C4-2B (cell line): ENCODE measurements around the gene USP32.

Source experiments
- H3K27ac ChIP-seq: fragments of 450-650 bp; 2 replicates; pipeline ENCODE4 v1.5.1; 2017
- ZFX ChIP-seq: fragments of 450-650 bp; IDR thresholded peaks from 2 replicates; pipeline ENCODE4 v1.6.1; 2017
- TF ChIP-seq, protein P1 (sequence below): fragments of 450-650 bp; conservative IDR thresholded peaks from 2 replicates; pipeline ENCODE4 v1.5.1; 2017; ENCODE audit warnings: mild to moderate bottlenecking

USP32 gene

GRCh38 chr17:60415146-60415545 lies 23.2 kb upstream of the USP32 start:
- no peak for TF ChIP-seq ZFX
- TF ChIP-seq, protein P1, sequence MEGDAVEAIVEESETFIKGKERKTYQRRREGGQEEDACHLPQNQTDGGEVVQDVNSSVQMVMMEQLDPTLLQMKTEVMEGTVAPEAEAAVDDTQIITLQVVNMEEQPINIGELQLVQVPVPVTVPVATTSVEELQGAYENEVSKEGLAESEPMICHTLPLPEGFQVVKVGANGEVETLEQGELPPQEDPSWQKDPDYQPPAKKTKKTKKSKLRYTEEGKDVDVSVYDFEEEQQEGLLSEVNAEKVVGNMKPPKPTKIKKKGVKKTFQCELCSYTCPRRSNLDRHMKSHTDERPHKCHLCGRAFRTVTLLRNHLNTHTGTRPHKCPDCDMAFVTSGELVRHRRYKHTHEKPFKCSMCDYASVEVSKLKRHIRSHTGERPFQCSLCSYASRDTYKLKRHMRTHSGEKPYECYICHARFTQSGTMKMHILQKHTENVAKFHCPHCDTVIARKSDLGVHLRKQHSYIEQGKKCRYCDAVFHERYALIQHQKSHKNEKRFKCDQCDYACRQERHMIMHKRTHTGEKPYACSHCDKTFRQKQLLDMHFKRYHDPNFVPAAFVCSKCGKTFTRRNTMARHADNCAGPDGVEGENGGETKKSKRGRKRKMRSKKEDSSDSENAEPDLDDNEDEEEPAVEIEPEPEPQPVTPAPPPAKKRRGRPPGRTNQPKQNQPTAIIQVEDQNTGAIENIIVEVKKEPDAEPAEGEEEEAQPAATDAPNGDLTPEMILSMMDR, result no peak
- no peak overlapping the region for H3K27ac ChIP-seq

DNA sequence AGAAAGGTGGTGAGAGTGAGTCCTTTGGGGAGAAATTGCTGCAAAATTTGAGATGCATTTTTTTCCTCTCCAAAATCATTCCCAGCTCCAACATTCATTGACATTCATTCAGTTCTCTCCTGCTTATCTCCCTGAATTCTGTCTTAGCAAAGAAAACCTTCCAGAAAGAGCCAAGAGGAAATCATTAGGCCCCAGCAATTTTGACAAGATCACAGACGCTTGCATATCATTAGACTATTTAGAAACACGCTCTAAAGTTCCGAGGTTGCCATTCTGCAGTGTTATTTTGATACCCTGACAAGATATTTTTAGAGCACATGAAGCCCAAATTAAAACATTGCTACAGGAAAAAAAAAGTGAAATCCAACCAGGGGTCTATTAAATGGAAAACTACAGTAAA lies 20.8 kb upstream of the USP32 start:
- H3K27ac ChIP-seq, result no peak overlapping the region
- TF ChIP-seq ZFX, result no peak
- TF ChIP-seq, protein P1, result no peak

DNA sequence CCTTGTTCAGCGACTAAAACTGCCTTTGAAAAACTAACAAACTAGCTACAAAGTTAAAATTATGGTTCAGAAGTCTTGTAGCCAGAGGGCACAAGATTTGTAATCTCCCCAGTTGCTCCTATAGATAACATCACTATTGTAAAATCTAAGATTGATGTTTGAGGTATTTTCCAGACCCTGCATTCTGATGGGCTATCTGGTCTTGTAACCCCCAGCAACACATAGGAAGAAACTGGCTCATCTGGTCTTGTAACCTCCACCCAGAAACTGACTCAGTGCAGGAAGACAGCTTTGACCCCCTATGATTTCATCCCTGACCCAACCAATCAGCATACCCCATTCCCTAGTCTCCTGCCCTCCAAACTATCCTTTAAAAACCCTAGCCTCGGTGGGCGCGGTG lies 18.1 kb upstream of the USP32 start:
- TF ChIP-seq, protein P1, result no peak
- TF ChIP-seq ZFX, result no peak
- no peak overlapping the region for H3K27ac ChIP-seq

- H3K27ac ChIP-seq, result no peak overlapping the region
Observed at GRCh38 chr17:60406887-60407286, 15.0 kb upstream of the USP32 start.

GRCh38 chr17:60403962-60404361 lies 12.0 kb upstream of the USP32 start:
- no peak overlapping the region for H3K27ac ChIP-seq
- TF ChIP-seq, protein P1, result no peak
- TF ChIP-seq ZFX, result no peak

More at GRCh38 chr17:60406887-60407286, 15.0 kb upstream of the USP32 start:
- TF ChIP-seq, protein P1, result no peak
- TF ChIP-seq ZFX, result no peak

GRCh38 chr17:60403523-60403810 lies 11.5 kb upstream of the USP32 start:
- H3K27ac ChIP-seq, result no peak overlapping the region
- no peak for TF ChIP-seq ZFX
- TF ChIP-seq, protein P1, result no peak

DNA sequence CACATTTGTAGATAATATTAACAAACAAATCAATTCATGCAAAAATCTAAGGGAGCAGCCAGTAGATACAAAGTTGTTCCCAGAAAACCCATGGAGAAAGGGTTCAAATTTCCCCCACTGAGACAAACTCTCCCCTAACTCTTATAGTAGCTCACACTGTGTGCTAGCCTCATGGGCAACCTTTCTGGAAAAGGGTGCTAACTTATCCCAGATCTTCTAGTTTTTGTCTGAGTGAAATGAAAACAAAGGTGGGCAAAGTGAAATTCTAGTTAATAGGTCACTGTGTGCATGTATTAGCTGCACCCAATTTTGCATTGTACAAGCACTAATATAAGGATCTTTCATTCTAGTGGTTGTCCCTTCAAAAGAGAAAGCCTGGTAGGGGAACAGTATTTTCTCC lies 9.9 kb upstream of the USP32 start:
- no peak overlapping the region for H3K27ac ChIP-seq
- TF ChIP-seq, protein P1, result no peak
- TF ChIP-seq ZFX, result no peak
